Activated effector memory CD4-positive, alpha-beta T cell treated with anti-CD3 and anti-CD28 coated beads, Interleukin-2, amount 50 U/mL, for 16 hours (primary cell): ENCODE data around the gene PHC2.

Experiments used
- DNase-seq: peaks from one replicate; pipeline ENCODE4 v3.0.0-alpha.2; 2020

Gene PHC2

DNA sequence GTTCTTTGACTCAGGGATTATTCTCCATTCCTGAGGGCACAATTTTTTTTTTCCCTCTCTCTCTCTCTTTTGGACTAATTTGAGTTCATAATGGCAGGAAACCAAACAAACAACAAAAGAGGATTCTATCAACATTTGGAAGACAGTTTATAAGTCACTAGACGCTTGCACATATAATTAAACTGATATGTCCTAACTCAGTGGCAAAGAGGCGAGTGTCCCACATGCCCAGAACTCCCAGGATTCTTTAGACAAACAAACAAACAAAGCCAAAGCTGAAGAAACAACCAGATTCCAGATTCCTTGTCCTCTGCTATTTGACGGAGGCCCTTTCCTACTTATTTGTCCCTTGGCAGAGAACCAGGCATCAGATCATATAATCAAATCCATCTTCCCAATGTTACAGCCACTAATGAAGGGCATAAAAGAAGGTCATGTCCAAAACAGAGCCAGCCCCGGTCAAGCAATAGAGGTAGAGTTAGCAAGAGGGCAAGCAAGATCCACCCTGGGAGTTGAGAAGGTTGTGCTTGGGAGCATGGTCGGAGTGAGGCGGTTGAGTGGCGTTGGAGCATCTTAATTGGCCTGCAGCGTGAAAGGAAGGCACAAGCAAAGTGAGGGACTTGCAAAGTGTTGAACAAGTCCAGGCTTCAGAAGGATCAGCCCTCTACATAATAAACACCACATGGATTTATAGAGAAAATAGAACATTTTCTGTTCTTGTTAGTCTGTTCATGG lies 144.3 kb downstream of the PHC2 start:
- peak; percentile 17 for DNase-seq

DNA sequence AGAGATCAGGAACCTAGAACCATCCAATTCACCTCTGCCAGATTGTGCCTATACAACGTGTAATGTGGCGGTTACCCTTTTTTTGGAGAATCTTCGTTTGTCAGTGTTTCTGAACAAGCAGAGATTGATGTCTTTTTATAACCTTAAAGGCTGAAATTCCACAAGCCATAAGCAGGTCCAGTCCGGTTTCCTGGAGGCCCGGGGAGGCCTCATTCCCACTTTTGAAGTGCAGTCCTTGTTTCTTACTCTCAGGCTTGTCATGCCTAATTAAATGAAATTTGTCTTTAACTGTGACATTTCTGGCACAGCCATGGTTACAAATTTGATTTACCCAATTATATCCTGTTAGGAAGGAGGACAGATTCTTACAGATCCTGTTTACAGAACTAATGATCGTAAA lies 146.8 kb downstream of the PHC2 start:
- peak; percentile 17 for DNase-seq

DNA sequence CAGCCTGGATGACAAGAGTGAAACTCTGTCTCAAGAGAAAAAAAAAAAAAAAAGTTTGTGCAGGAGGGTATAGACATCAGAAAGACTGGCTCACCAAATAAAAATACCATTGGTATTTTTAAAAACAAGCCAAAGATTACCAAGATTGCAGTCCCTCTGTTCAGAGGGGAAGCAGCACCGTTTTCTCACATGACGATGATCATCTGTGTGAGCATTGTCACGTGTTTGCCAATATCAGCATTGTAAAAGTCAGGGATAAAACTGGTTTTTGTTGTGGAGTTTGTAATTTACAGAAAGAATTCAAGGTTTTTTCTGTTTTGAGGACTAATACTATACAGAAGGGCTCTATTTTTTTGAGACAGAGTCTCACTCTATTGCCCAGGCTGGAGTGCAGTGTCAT lies 148.1 kb downstream of the PHC2 start:
- no peak for DNase-seq

DNA sequence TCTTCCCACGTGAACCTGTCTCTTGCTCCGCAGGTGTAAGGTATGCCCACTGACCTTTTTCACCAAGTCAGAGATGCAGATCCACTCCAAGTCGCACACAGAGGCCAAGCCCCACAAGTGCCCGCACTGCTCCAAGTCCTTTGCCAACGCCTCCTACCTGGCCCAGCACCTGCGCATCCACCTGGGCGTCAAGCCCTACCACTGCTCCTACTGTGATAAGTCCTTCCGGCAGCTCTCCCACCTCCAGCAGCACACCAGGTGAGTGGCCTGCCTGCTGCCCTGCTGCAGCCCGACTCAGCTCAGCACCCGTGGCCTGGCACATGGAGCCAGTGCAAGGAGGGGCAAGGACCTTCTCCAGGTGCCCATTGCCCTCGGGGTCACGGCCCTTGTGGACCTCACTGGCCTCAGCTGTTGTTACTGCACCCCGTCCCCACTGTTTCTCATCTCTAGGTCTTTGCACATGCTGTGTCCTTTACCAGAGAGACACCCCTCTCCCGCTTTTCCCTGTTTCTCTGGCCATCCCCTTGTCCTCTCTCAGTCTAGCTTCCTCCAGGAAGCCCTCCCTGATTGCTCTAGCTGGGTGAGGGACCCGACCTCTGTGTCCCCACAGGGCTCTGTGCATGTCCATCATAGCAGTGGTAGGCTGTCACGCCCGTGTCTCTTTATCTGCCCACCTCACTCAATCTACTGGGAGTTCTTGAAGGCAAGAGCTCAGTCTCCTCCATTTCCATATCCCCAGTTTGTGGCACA lies 149.2 kb downstream of the PHC2 start:
- peak; percentile 48 for DNase-seq

DNA sequence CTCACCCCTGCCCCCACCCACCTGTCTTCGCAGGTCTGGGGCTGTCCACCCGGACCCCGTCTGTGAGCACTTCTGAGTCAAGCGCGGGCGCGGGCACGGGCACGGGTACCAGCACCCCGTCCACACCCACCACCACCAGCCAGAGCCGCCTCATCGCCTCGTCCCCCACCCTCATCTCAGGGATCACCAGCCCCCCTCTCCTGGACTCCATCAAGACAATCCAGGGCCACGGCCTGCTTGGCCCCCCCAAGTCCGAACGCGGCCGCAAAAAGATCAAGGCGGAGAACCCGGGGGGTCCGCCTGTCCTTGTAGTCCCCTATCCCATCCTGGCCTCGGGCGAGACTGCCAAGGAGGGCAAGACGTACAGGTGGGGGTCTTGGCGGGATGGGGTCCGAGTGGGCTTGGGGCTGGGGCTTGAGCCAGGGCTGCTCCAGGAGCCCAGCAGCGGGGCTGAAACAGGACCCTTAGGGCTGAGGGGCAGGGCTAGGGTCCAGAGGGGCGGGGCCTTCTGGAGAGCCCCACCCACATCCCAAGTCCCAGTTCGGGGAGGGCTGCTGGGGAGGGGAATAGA lies 150.7 kb downstream of the PHC2 start:
- peak; percentile 42 for DNase-seq

- peak; percentile 33 for DNase-seq
Observed at GRCh38 chr1:33277488-33278084, 153.3 kb downstream of the PHC2 start.

- peak; percentile 21 for DNase-seq
Observed at GRCh38 chr1:33276573-33277298, 154.2 kb downstream of the PHC2 start.

GRCh38 chr1:33275706-33276572 lies 155.0 kb downstream of the PHC2 start:
- DNase-seq: peak; percentile 57

DNA sequence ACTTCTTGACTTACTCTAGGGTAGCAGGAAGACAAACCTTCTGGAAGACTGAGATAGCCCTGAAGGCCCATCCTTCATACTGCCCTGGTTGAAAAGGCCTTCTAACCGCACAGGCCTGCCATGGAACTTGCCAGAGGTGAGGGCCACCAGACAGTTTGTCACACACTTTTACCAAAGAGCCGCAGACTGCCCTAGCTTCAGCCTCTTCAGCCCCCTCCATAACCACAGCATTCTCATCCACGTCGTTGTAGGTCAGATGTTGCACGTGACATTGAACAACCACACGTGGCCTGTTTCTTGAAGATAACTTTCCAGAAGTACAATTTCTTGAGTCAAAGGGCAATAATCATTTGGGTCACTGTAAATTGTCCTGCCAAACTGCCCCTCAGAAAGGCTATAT lies 155.7 kb downstream of the PHC2 start:
- DNase-seq: peak; percentile 25

GRCh38 chr1:33274446-33274845 lies 156.4 kb downstream of the PHC2 start:
- DNase-seq: peak; percentile 25

- DNase-seq: peak; percentile 58
Observed at GRCh38 chr1:33273961-33274371, 156.9 kb downstream of the PHC2 start.
